Lung (tissue), 12 donors: Measurements from ENCODE around the gene BIRC7. TPM values are rescaled to one million over a fixed set of nuclear protein-coding genes. Genes with fewer than 3 reads are reported as not detected.

Experiments used
- ATAC-seq: fragments of 200-7000 bp; cut with Tn5 transposase; one replicate; pipeline ENCODE4 v1.9.1; 2020; ENCODE audit warnings: moderate number of reproducible peaks; ENCODE audit not compliant: insufficient read depth, low FRiP score
- DNase-seq, 3 donors: peaks; one replicate each; pipeline ENCODE4 v3.0.0-alpha.2; 2013 to 2017
- H3K27ac ChIP-seq, 2 donors: one replicate each; pipeline ENCODE4 v1.5.1; 2013; ENCODE audit warnings: mild to moderate bottlenecking in 2 of 2, moderate library complexity in 2 of 2, control low read depth in 1 of 2, inconsistent platforms in 1 of 2, low read depth in 1 of 2, low read length in 1 of 2
- H3K27me3 ChIP-seq, 3 donors: one replicate each; pipeline ENCODE4 v1.5.1; 2013; ENCODE audit warnings: low read length in 2 of 3; ENCODE audit not compliant: control insufficient read depth in 3 of 3, insufficient read depth in 3 of 3
- H3K36me3 ChIP-seq, 4 donors: one replicate each; pipeline ENCODE4 v1.5.1; 2013; ENCODE audit warnings: low read length in 4 of 4, mild to moderate bottlenecking in 1 of 4, moderate library complexity in 1 of 4; ENCODE audit not compliant: control insufficient read depth in 4 of 4, insufficient read depth in 4 of 4
- H3K4me1 ChIP-seq, 5 donors: one replicate each; pipeline ENCODE4 v1.5.1; 2013; ENCODE audit warnings: low read length in 5 of 5, mild to moderate bottlenecking in 2 of 5, moderate library complexity in 1 of 5; ENCODE audit not compliant: control insufficient read depth in 5 of 5, insufficient read depth in 5 of 5
- H3K4me3 ChIP-seq: one replicate; pipeline ENCODE4 v1.5.1; 2013; ENCODE audit warnings: mild to moderate bottlenecking, control low read depth, moderate library complexity
- H3K9ac ChIP-seq, 2 donors: one replicate each; pipeline ENCODE4 v1.5.1; 2013; ENCODE audit warnings: low read length in 2 of 2, control low read depth in 1 of 2; ENCODE audit not compliant: insufficient read depth in 1 of 2
- H3K9me3 ChIP-seq, 4 donors: one replicate each; pipeline ENCODE4 v1.5.1; 2013; ENCODE audit warnings: low read length in 3 of 4, mild to moderate bottlenecking in 1 of 4, moderate library complexity in 1 of 4; ENCODE audit not compliant: control insufficient read depth in 4 of 4, insufficient read depth in 3 of 4
- CTCF ChIP-seq: IDR thresholded peaks from 2 replicates; pipeline ENCODE4 v1.5.1; 2012; ENCODE audit warnings: mild to moderate bottlenecking; ENCODE audit errors: control extremely low read depth, extremely low read depth
- WGBS, 2 donors: extraction: QIAGEN DNeasy Blood & Tissue Kit; methylation state at CpG; one replicate each; pipeline ENCODE4 v1.1.7; 2013; 5-methylcytosine and 5-hydroxymethylcytosine counted together
- polyA plus RNA-seq, 2 donors: library from polyadenylated mRNA; stranded (reverse); fragments of 200-250 nt; gene quantifications; one replicate each; pipeline ENCODE4 v1.2.1, GENCODE V29; 2013
- total RNA-seq, 2 donors: library from RNA; depleted of rRNA in 1 of 2; stranded (reverse); fragments of >200 nt in 1 of 2; gene quantifications; one replicate each; pipeline ENCODE4 v1.2.1, GENCODE V29; 2014 to 2021
- donor health status: control.
- donor health status: control.
- donor health status: Bipolar disorder and iron deficiency.
- donor health status: healthy.
- donor health status: DM: yes; HTN: yes; CAD: no.

The BIRC7 gene
- total and polyA plus RNA-seq, 4 donors: 0.57 to 1.2 (median 0.71) TPM; not detected in 1

GRCh38 chr20:63264519-63264918 is 28.8 kb downstream of the BIRC7 start:
- peaks cover 0 to 7% (median 2%) of the 10 kb centered on the region in 3 donors for H3K27me3 ChIP-seq
- no peak overlapping the region for H3K4me3 ChIP-seq
- ATAC-seq: no peak
- H3K9ac ChIP-seq: no peak overlapping the region
- no peak for TF ChIP-seq CTCF
- H3K4me1 ChIP-seq: peaks cover 0 to 69% (median 26%) of the 10 kb centered on the region in 5 donors
- no peak overlapping the region for H3K27ac ChIP-seq
- peak; percentile 45 to 53 (median 53) for DNase-seq
- WGBS, 2 donors: 42 to 62% methylated on average over 14 of the region's 14 CpGs
- H3K9me3 ChIP-seq: peaks cover 0 to 2% (median 0%) of the 10 kb centered on the region in 4 donors
- H3K36me3 ChIP-seq: no peaks in the 10 kb centered on the region

- Histone ChIP-seq H3K27ac (no peak overlapping the region), H3K4me1 (peaks cover 0 to 61% (median 22%) of the 10 kb centered on the region in 5 donors), H3K36me3 (no peaks in the 10 kb centered on the region), H3K27me3 (peaks cover 0 to 3% (median 2%) of the 10 kb centered on the region in 3 donors), H3K9ac (no peak overlapping the region), H3K4me3 (no peak overlapping the region), H3K9me3 (no peaks in the 10 kb centered on the region)
- WGBS, 2 donors: 70 to 81% methylated on average over 12 of the region's 12 CpGs
- DNase-seq: peak; percentile 74 to 81 (median 75)
- no peak for TF ChIP-seq CTCF
- no peak for ATAC-seq
Observed at GRCh38 chr20:63265891-63266515, 30.3 kb downstream of the BIRC7 start.

- WGBS, 2 donors: 60 to 64% methylated on average over 9 of the region's 9 CpGs
- Histone ChIP-seq H3K27ac (no peak overlapping the region), H3K27me3 (peaks cover 0 to 3% (median 0%) of the 10 kb centered on the region in 3 donors), H3K36me3 (no peaks in the 10 kb centered on the region), H3K9ac (no peak overlapping the region), H3K4me1 (peaks cover 0 to 55% (median 23%) of the 10 kb centered on the region in 5 donors), H3K4me3 (no peak overlapping the region), H3K9me3 (no peaks in the 10 kb centered on the region)
- ATAC-seq (no peak), DNase-seq (no peak)
- no peak for TF ChIP-seq CTCF
Observed at GRCh38 chr20:63267691-63268090, 32.0 kb downstream of the BIRC7 start.
